Measurements from ENCODE around the gene REPS1. TPM values are rescaled to one million over a fixed set of nuclear protein-coding genes. Genes with fewer than 3 reads are reported as not detected.
A peak's percentile ranks its signal among the peaks of the same experiment; 100 is the strongest.

Gene REPS1
- total RNA-seq, 1 experiment from 2014 or later: 27.4 TPM

- Histone ChIP-seq H3K4me2 (ENCODE audit: low read length) (peak overlapping the region; percentile 67), H4K20me1 (ENCODE audit: low read length) (no peaks in the 10 kb centered on the region), H3K27ac (ENCODE audit: low read length) (peak overlapping the region; percentile 65), H3F3A (ENCODE audit: low read length, unreplicated experiment) (no peaks in the 10 kb centered on the region), H3K9ac (ENCODE audit: low read length) (peak overlapping the region; percentile 6; the same call in 1 of the 2 replicates), H3K36me3 (ENCODE audit: low read depth, low read length) (no peaks in the 10 kb centered on the region), H3K9me3 (ENCODE audit: low read length) (no peaks in the 10 kb centered on the region), H3K79me2 (ENCODE audit: low read length) (no peaks in the 10 kb centered on the region), H3K4me1 (ENCODE audit: insufficient read depth, low read length) (peaks cover 16% of the 10 kb centered on the region), H3K9me2 (replicated peaks; ENCODE audit: low read length) (no peaks in the 10 kb centered on the region), H3K27me3 (ENCODE audit: low read length) (no peaks in the 10 kb centered on the region), H2AFZ (ENCODE audit: low read length) (no peak overlapping the region), H3K4me3 (ENCODE audit: low read length) (peak overlapping the region; percentile 32; the same call in 1 of the 2 replicates)
- no TSS peak for BruUV-seq (replicated peaks)
- CTCF ChIA-PET: no interaction called here
- no peak for TF ChIP-seq EZH2phosphoT487 (IDR thresholded peaks at IDR 0.05; ENCODE audit: borderline replicate concordance, low read length)
- TF ChIP-seq CTCF (conservative IDR thresholded peaks at IDR 0.05; ENCODE audit: low read depth, low read length): no peak
- TF ChIP-seq EZH2 (IDR thresholded peaks at IDR 0.05; ENCODE audit: low read length, unreplicated experiment): no peak
- intact Hi-C loops (cut with micrococcal nuclease): no loop called here
- peak; percentile 63 for DNase-seq
- ATAC-seq: peak; percentile 82
- POLR2A ChIA-PET (ENCODE audit: unreplicated experiment): no interaction called here
Observed at GRCh38 chr6:138891255-138891986, 96.6 kb downstream of the REPS1 start.

DNA sequence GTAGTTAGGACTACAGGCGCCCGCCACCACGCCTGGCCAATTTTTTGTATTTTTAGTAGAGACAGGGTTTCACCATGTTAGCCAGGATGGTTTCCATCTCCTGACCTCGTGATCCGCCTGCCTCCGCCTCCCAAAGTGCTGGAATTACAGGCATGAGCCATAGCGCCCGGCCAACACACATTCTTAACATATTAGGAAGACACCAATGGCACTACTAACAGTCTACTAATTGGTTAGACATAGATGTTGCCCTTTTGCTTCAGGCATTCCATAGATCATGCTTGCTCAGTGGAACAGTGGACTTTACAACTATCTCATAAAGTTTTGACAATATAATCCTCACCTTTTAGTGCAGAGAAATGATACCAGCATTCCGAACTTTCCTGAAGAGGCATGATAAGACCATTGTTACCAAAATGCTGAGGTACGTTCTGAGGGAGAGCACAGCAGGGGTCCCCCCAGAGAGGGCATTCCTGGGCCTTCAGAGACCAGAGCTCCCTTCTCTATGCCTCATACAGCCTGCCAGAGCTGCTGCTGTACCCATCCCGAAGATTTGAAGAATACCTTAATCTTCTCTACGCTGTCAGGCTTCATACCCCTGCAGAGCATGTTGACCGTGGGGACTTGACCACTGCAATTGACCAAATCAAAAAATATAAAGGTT is 102.8 kb downstream of the REPS1 start:
- Histone ChIP-seq H3K79me2 (ENCODE audit: low read length) (no peaks in the 10 kb centered on the region), H3K4me2 (ENCODE audit: low read length) (no peak overlapping the region), H3K36me3 (ENCODE audit: low read depth, low read length) (no peaks in the 10 kb centered on the region), H3K9me3 (ENCODE audit: low read length) (no peaks in the 10 kb centered on the region), H3K9me2 (replicated peaks; ENCODE audit: low read length) (no peaks in the 10 kb centered on the region), H3K4me3 (ENCODE audit: low read length) (no peak overlapping the region), H2AFZ (ENCODE audit: low read length) (no peak overlapping the region), H3K4me1 (ENCODE audit: insufficient read depth, low read length) (0 out of 2 replicates have a peak, but pooled peaks cover 3% of the 10 kb centered on the region), H3F3A (ENCODE audit: low read length, unreplicated experiment) (no peaks in the 10 kb centered on the region), H3K27me3 (ENCODE audit: low read length) (no peaks in the 10 kb centered on the region), H4K20me1 (ENCODE audit: low read length) (no peaks in the 10 kb centered on the region), H3K9ac (ENCODE audit: low read length) (no peak overlapping the region), H3K27ac (ENCODE audit: low read length) (no peak overlapping the region)
- ChIA-PET POLR2A (ENCODE audit: unreplicated experiment) (no interaction called here), CTCF (no interaction called here)
- DNase-seq: no peak
- TF ChIP-seq EZH2 (IDR thresholded peaks at IDR 0.05; ENCODE audit: low read length, unreplicated experiment) (no peak), CTCF (conservative IDR thresholded peaks at IDR 0.05; ENCODE audit: low read depth, low read length) (no peak), EZH2phosphoT487 (IDR thresholded peaks at IDR 0.05; ENCODE audit: borderline replicate concordance, low read length) (no peak)
- BruUV-seq (replicated peaks): no TSS peak
- intact Hi-C loops (cut with micrococcal nuclease): no loop called here
- no peak for ATAC-seq

Measured in PC-3 (cell line).